Left ventricle myocardium inferior (tissue), 1 donor: ENCODE results near the gene ALG6. TPM values are rescaled to one million over a fixed set of nuclear protein-coding genes. Genes with fewer than 3 reads are reported as not detected.

Experiments used
- DNase-seq: peaks from one replicate; pipeline ENCODE4 v3.0.0-alpha.2; 2020
- H3K27ac ChIP-seq: fragments of 200-600 bp; replicated peaks from 2 replicates; pipeline ENCODE4 v1.8.0; 2021
- H3K27me3 ChIP-seq: fragments of 200-600 bp; 2 replicates; pipeline ENCODE4 v1.8.0; 2021; ENCODE audit warnings: low read depth
- H3K36me3 ChIP-seq: fragments of 200-600 bp; 2 replicates; pipeline ENCODE4 v1.8.0; 2021
- H3K4me1 ChIP-seq: fragments of 200-600 bp; 2 replicates; pipeline ENCODE4 v1.8.0; 2021
- H3K4me3 ChIP-seq: fragments of 200-600 bp; 2 replicates; pipeline ENCODE4 v1.8.0; 2021; ENCODE audit warnings: mild to moderate bottlenecking, moderate library complexity
- H3K9me3 ChIP-seq: fragments of 200-600 bp; replicated peaks from 2 replicates; pipeline ENCODE4 v1.8.0; 2021
- CTCF ChIP-seq: fragments of 200-600 bp; IDR thresholded peaks from 2 replicates; pipeline ENCODE4 v1.8.0; 2021; ENCODE audit warnings: antibody characterized with exemption, mild to moderate bottlenecking, borderline replicate concordance
- intact Hi-C: fragments of 100-400 bp; cut with micrococcal nuclease; formaldehyde crosslinking; loops from one replicate; pipeline ENCODE4 v1.11.0; 2022
- total RNA-seq: library from RNA; stranded (reverse); fragmentation: NEBNext Ultra II Directional; extraction: Animal tissue kit (Norgen Biotek cat#: 25700); gene quantifications from one replicate; pipeline ENCODE4 v1.2.1, GENCODE V29; 2021
- donor health status: DM: no; HTN: yes; CAD: no; lungs with severe emphysema.

The ALG6 gene
- total RNA-seq, 1 donor from 2014 or later: 4.0 TPM

DNA sequence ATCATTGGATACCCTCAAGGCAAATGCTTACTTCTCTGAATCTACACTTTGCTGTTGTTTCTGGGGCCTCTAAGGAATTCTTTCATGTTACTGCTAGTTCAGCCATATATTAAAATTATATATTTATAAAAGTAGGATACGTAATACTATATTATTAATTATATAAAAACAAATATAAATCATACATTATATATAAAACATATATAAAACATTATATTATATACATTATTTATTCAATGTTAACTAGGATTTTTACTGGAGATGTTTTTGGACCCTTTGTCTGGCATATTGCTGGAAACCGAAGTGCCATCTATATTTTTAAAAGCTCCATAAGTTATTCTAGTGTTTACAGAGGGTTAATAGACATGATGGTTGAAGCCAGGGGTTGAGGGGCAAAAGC, 12.2 kb downstream of the ALG6 start:
- no peak for DNase-seq
- no peak for TF ChIP-seq CTCF

DNA sequence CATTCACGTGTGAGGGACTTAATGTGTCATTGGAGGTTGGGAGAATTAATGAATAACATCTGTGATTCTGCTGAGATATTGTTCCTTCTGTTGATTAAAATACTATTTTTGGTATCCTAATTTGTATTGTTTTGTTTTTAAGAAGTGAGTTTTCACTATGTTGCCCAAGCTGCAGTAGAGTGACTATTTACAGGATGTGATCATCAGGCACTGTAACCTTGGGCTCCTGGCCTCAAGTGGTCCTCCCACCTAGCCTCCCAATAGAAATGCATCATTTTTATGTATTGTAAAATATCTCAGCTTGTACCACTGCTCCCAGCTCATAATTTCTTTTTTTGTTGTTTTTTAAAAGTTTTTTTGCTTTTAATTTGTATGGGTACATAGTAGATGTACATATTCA, 14.3 kb downstream of the ALG6 start:
- no peak overlapping the region for H3K27ac ChIP-seq
- H3K27me3 ChIP-seq: no peaks in the 10 kb centered on the region
- H3K36me3 ChIP-seq: peaks cover 12% of the 10 kb centered on the region
- H3K4me3 ChIP-seq: no peak overlapping the region
- H3K9me3 ChIP-seq: peaks cover 6% of the 10 kb centered on the region
- no peak for DNase-seq
- TF ChIP-seq CTCF: no peak
- intact Hi-C loops: no loop called here
- no peaks in the 10 kb centered on the region for H3K4me1 ChIP-seq

More for the DNA sequence above, 12.2 kb downstream of the ALG6 start:
- H3K27ac ChIP-seq: no peak overlapping the region
- peaks cover 3% of the 10 kb centered on the region for H3K9me3 ChIP-seq
- H3K36me3 ChIP-seq: peaks cover 19% of the 10 kb centered on the region
- H3K27me3 ChIP-seq: no peaks in the 10 kb centered on the region
- H3K4me1 ChIP-seq: no peaks in the 10 kb centered on the region
- no peak overlapping the region for H3K4me3 ChIP-seq
- intact Hi-C loops: no loop called here

- Histone ChIP-seq H3K9me3 (no peaks in the 10 kb centered on the region), H3K27ac (no peak overlapping the region), H3K4me3 (no peak overlapping the region), H3K4me1 (no peaks in the 10 kb centered on the region), H3K27me3 (no peaks in the 10 kb centered on the region), H3K36me3 (peaks cover 47% of the 10 kb centered on the region)
- intact Hi-C loops: no loop called here
- no peak for TF ChIP-seq CTCF
- DNase-seq: no peak
These were observed 34.5 kb downstream of the ALG6 start for GRCh38 chr1:63401945-63402344.

DNA sequence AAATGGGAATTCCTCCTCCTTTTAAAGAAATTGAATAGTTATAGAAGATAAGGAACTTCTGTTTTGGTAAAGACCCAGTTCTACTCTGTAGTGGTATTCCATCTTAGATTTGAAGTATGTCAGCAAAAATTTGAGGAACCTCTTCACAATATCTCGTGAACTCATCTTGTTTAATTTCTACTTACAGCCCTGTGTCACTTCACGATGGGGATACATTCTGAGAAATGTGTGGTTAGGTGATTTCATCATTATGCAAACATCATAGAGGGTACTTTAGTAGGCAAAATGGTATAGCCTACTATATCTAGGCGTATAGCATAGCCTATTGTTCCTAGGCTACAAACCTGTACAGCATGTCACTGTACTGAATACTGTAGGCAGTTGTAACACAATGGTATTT, 36.0 kb downstream of the ALG6 start:
- Histone ChIP-seq H3K27me3 (no peaks in the 10 kb centered on the region), H3K9me3 (no peaks in the 10 kb centered on the region), H3K36me3 (peaks cover 35% of the 10 kb centered on the region), H3K27ac (no peak overlapping the region), H3K4me3 (no peak overlapping the region), H3K4me1 (no peaks in the 10 kb centered on the region)
- intact Hi-C loops: no loop called here
- TF ChIP-seq CTCF: no peak
- DNase-seq: no peak

GRCh38 chr1:63405021-63405420, 37.6 kb downstream of the ALG6 start:
- Histone ChIP-seq H3K9me3 (no peaks in the 10 kb centered on the region), H3K4me1 (no peaks in the 10 kb centered on the region), H3K27ac (no peak overlapping the region), H3K4me3 (no peak overlapping the region), H3K27me3 (no peaks in the 10 kb centered on the region), H3K36me3 (peaks cover 32% of the 10 kb centered on the region)
- DNase-seq: no peak
- no peak for TF ChIP-seq CTCF
- intact Hi-C loops: no loop called here

GRCh38 chr1:63405987-63406386, 38.6 kb downstream of the ALG6 start:
- intact Hi-C loops: no loop called here
- no peak for TF ChIP-seq CTCF
- no peak overlapping the region for H3K27ac ChIP-seq
- H3K27me3 ChIP-seq: no peaks in the 10 kb centered on the region
- peaks cover 32% of the 10 kb centered on the region for H3K36me3 ChIP-seq
- no peaks in the 10 kb centered on the region for H3K4me1 ChIP-seq
- H3K9me3 ChIP-seq: no peaks in the 10 kb centered on the region
- no peak overlapping the region for H3K4me3 ChIP-seq
- no peak for DNase-seq
